Panc1 (cell line): ENCODE measurements around the gene DDIT3. TPM values are rescaled to one million over a fixed set of nuclear protein-coding genes. Genes with fewer than 3 reads are reported as not detected.

Experiments used
- ATAC-seq: fragments of 200-7000 bp; cut with Tn5 transposase; 2 replicates; pipeline ENCODE4 v1.9.1; 2020; ENCODE audit warnings: mild to moderate bottlenecking, moderate library complexity
- BruUV-seq: library from RNA; stranded (reverse); fragments of 400-500 nt; replicated peaks from 2 replicates; lab custom pipeline; 2021; lab: Mats Ljungman, UMichigan
- CTCF ChIA-PET: fragments of 300-600 bp; sonication (Branson Sonifier 250); formaldehyde crosslinking; loops from one replicate; lab custom pipeline; 2022; ENCODE audit warnings: antibody characterized with exemption; lab: Charles Lee
- POLR2A ChIA-PET: fragments of 300-600 bp; sonication (Branson Sonifier 250); formaldehyde crosslinking; loops from one replicate; lab custom pipeline; 2022; ENCODE audit warnings: antibody characterized with exemption; lab: Charles Lee
- DNase-seq: peaks from one replicate; pipeline ENCODE4 v3.0.0-alpha.2; 2010; ENCODE audit warnings: low read depth, low spot score
- H3K27ac ChIP-seq: 2 replicates; pipeline ENCODE4 v1.5.1; 2011; ENCODE audit warnings: mild to moderate bottlenecking, low read length, inconsistent platforms
- H3K27me3 ChIP-seq: fragments of 200-500 bp; sonication (Bioruptor generic); 2 replicates; pipeline ENCODE4 v1.6.0; 2014; ENCODE audit warnings: low read length, inconsistent platforms; ENCODE audit not compliant: control insufficient read depth, insufficient read depth
- H3K36me3 ChIP-seq: fragments of 200-500 bp; sonication (Bioruptor generic); 2 replicates; pipeline ENCODE4 v1.5.1; 2014; ENCODE audit warnings: inconsistent platforms, mild to moderate bottlenecking, low read length, moderate library complexity; ENCODE audit not compliant: control insufficient read depth, insufficient read depth
- H3K4me1 ChIP-seq: 2 replicates; pipeline ENCODE4 v1.5.1; 2011; ENCODE audit warnings: inconsistent platforms, mild to moderate bottlenecking, low read length, moderate library complexity; ENCODE audit not compliant: control insufficient read depth, insufficient read depth
- H3K4me3 ChIP-seq, 2 experiments: 2 replicates each; pipeline ENCODE4 v1.5.1; 2011 to 2012; ENCODE audit warnings: low read depth in 2 of 2, low read length in 2 of 2, mild to moderate bottlenecking in 2 of 2, inconsistent platforms in 1 of 2, moderate library complexity in 1 of 2
- H3K9me3 ChIP-seq: fragments of 200-500 bp; sonication (Bioruptor generic); 2 replicates; pipeline ENCODE4 v1.5.1; 2014; ENCODE audit warnings: low read depth, mild to moderate bottlenecking, inconsistent platforms, low read length, moderate library complexity; ENCODE audit not compliant: control insufficient read depth, insufficient read depth
- POLR2AphosphoS5 ChIP-seq: IDR thresholded peaks from 2 replicates; pipeline ENCODE4 v1.6.1; 2012; ENCODE audit warnings: mild to moderate bottlenecking, low read depth, low read length, moderate library complexity
- SIN3A ChIP-seq: IDR thresholded peaks from 2 replicates; pipeline ENCODE4 v1.6.1; 2012; ENCODE audit warnings: low read depth, mild to moderate bottlenecking, low read length, moderate library complexity, borderline replicate concordance; ENCODE audit not compliant: insufficient read depth
- TCF7L2 ChIP-seq: IDR thresholded peaks from 2 replicates; pipeline ENCODE4 v1.6.1; 2011; ENCODE audit warnings: mild to moderate bottlenecking, low read depth, low read length, inconsistent platforms
- in situ Hi-C: cut with HindIII; loops from 2 replicates; pipeline ENCODE4 v1.10.0; 2016; ENCODE audit warnings: low sequenced_read_pairs, low pct_unique_long_range_greater_than_20kb
- intact Hi-C: fragments of 100-400 bp; cut with micrococcal nuclease; formaldehyde crosslinking; loops from one replicate; pipeline ENCODE4 v1.10.0; 2022; ENCODE audit not compliant: unreplicated experiment
- total RNA-seq: library from RNA; stranded (reverse); gene quantifications from one replicate; pipeline ENCODE4 v1.2.1, GENCODE V29; 2021; ENCODE audit not compliant: unreplicated experiment
- TF ChIP-seq, protein P1 (sequence below): fragments of 450-650 bp; IDR thresholded peaks from 2 replicates; pipeline ENCODE4 v1.5.1; 2017; ENCODE audit warnings: mild to moderate bottlenecking
- TF ChIP-seq, protein P2 (sequence below), 2 experiments: IDR thresholded peaks; 2 replicates each; pipeline ENCODE4 v1.6.1; 2011 to 2012; ENCODE audit warnings: low read depth in 2 of 2, control low read depth in 1 of 2, low read length in 1 of 2, mild to moderate bottlenecking in 1 of 2, moderate library complexity in 1 of 2; ENCODE audit not compliant: insufficient read depth in 1 of 2

The DDIT3 gene
- total RNA-seq, 1 experiment from 2014 or later, result 47.2 TPM

DNA sequence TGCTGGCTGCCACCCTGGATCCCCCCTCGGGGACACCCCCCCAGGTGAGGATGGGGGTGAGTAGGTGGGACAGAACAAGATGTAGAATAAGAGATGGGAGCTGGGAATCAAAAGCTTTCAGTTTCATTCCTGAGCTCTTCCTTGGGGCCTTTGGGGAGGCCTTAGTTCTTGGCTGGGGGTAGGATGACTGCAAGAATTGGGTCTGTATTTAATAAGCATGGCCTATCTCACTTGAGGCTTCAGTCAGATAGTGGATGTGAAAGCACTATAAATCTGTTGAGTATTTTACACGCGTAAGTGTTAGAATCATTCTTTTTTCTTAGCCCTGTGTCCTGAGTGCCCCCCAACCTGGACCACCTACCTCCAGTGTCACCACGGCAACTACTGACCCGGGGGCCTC, 6.9 kb upstream of the DDIT3 start:
- no peak for TF ChIP-seq SIN3A
- TF ChIP-seq, protein P1, sequence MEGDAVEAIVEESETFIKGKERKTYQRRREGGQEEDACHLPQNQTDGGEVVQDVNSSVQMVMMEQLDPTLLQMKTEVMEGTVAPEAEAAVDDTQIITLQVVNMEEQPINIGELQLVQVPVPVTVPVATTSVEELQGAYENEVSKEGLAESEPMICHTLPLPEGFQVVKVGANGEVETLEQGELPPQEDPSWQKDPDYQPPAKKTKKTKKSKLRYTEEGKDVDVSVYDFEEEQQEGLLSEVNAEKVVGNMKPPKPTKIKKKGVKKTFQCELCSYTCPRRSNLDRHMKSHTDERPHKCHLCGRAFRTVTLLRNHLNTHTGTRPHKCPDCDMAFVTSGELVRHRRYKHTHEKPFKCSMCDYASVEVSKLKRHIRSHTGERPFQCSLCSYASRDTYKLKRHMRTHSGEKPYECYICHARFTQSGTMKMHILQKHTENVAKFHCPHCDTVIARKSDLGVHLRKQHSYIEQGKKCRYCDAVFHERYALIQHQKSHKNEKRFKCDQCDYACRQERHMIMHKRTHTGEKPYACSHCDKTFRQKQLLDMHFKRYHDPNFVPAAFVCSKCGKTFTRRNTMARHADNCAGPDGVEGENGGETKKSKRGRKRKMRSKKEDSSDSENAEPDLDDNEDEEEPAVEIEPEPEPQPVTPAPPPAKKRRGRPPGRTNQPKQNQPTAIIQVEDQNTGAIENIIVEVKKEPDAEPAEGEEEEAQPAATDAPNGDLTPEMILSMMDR, result no peak
- no peak for TF ChIP-seq TCF7L2
- no peak for TF ChIP-seq POLR2AphosphoS5
- TF ChIP-seq, protein P2, sequence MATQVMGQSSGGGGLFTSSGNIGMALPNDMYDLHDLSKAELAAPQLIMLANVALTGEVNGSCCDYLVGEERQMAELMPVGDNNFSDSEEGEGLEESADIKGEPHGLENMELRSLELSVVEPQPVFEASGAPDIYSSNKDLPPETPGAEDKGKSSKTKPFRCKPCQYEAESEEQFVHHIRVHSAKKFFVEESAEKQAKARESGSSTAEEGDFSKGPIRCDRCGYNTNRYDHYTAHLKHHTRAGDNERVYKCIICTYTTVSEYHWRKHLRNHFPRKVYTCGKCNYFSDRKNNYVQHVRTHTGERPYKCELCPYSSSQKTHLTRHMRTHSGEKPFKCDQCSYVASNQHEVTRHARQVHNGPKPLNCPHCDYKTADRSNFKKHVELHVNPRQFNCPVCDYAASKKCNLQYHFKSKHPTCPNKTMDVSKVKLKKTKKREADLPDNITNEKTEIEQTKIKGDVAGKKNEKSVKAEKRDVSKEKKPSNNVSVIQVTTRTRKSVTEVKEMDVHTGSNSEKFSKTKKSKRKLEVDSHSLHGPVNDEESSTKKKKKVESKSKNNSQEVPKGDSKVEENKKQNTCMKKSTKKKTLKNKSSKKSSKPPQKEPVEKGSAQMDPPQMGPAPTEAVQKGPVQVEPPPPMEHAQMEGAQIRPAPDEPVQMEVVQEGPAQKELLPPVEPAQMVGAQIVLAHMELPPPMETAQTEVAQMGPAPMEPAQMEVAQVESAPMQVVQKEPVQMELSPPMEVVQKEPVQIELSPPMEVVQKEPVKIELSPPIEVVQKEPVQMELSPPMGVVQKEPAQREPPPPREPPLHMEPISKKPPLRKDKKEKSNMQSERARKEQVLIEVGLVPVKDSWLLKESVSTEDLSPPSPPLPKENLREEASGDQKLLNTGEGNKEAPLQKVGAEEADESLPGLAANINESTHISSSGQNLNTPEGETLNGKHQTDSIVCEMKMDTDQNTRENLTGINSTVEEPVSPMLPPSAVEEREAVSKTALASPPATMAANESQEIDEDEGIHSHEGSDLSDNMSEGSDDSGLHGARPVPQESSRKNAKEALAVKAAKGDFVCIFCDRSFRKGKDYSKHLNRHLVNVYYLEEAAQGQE (IDR thresholded peaks at IDR 0.05; ENCODE audit: insufficient read depth in 1 of 2, low read depth in 2 of 2, low read length in 1 of 2), result no peak
- DNase-seq (no peak), ATAC-seq (no peak)
- POLR2A ChIA-PET, result interaction anchor here (0.7 kb wide), 1 partner anchor 274 kb away, joined by 3 read pairs; no protein-coding TSS in a partner anchor
- intact Hi-C loops, result no loop called here
- H3K4me3 ChIP-seq, result no peak overlapping the region
- no peaks in the 10 kb centered on the region for H3K9me3 ChIP-seq
- BruUV-seq, result no TSS peak
- H3K27me3 ChIP-seq, result no peaks in the 10 kb centered on the region
- peaks cover 19% of the 10 kb centered on the region for H3K4me1 ChIP-seq
- peaks cover 15% of the 10 kb centered on the region for H3K36me3 ChIP-seq
- CTCF ChIA-PET, result no interaction called here
- H3K27ac ChIP-seq, result no peak overlapping the region
- in situ Hi-C loops, result no loop called here

DNA sequence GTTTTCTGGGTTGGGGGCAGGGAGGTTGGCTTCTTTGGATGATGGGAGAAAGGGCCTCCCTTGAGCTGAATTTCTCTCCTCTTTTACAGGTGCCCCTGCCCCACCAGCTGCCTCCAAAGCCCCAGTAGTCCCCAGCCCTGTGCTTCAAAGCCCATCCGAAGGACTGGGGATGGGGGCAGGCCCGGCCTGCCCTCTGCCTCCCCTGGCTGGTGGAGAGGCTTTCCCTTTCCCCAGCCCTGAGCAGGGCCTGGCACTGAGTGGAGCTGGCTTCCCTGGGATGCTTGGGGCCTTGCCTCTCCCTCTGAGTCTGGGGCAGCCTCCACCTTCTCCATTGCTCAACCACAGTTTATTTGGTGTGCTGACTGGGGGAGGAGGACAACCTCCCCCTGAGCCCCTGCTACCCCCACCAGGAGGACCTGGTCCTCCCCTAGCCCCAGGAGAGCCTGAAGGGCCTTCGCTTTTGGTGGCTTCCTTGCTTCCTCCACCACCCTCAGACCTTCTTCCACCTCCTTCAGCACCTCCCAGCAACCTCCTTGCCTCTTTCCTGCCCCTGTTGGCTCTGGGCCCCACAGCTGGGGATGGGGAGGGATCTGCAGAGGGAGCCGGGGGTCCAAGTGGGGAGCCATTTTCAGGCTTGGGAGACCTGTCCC, 6.3 kb upstream of the DDIT3 start:
- no peaks in the 10 kb centered on the region for H3K27me3 ChIP-seq
- no peaks in the 10 kb centered on the region for H3K9me3 ChIP-seq
- CTCF ChIA-PET, result no interaction called here
- no peak for DNase-seq
- BruUV-seq, result TSS peak; percentile 12
- H3K27ac ChIP-seq, result no peak overlapping the region
- peaks cover 25% of the 10 kb centered on the region for H3K4me1 ChIP-seq
- POLR2A ChIA-PET, result interaction anchor here (0.7 kb wide), 1 partner anchor 275 kb away, joined by 3 read pairs; no protein-coding TSS in a partner anchor
- TF ChIP-seq SIN3A (no peak), TCF7L2 (no peak), POLR2AphosphoS5 (no peak)
- TF ChIP-seq, protein P1, result no peak
- TF ChIP-seq, protein P2 (IDR thresholded peaks at IDR 0.05; ENCODE audit: insufficient read depth in 1 of 2, low read depth in 2 of 2, low read length in 1 of 2), result no peak
- ATAC-seq, result no peak
- intact Hi-C loops (no loop called here), in situ Hi-C loops (no loop called here)
- no peak overlapping the region for H3K4me3 ChIP-seq
- peaks cover 14% of the 10 kb centered on the region for H3K36me3 ChIP-seq
